SK-N-SH (cell line): ENCODE measurements around the gene ITFG2. TPM values are rescaled to one million over a fixed set of nuclear protein-coding genes. Genes with fewer than 3 reads are reported as not detected.

Source experiments
- CTCF ChIA-PET: fragments of 300-600, 350-600 bp; formaldehyde crosslinking; extraction: SDS; loops from one replicate; lab custom pipeline; 2021; lab: Yijun Ruan, JAX
- POLR2A ChIA-PET: fragments of 350-600 bp; sonication (Branson Sonifier 250); formaldehyde crosslinking; extraction: SDS; loops from one replicate; lab custom pipeline; 2020; ENCODE audit warnings: antibody characterized with exemption, inconsistent platforms; lab: Yijun Ruan, JAX
- DNase-seq: peaks from one replicate; pipeline ENCODE4 v3.0.0; 2012
- H2AFZ ChIP-seq: fragments of 200-600 bp; sonication (generic); 2 replicates; pipeline ENCODE4 v1.8.1; 2016; ENCODE audit warnings: antibody characterized with exemption, mild to moderate bottlenecking, low read depth
- H3F3A ChIP-seq: fragments of 200-600 bp; sonication (generic); replicated peaks from 2 replicates; pipeline ENCODE3; 2016; ENCODE audit warnings: antibody characterized with exemption, mild to moderate bottlenecking; ENCODE audit not compliant: insufficient read depth
- H3K27ac ChIP-seq, 2 experiments: fragments of 200-500 bp in 1 of 2; fragments of 200-600 bp in 1 of 2; sonication (Bioruptor generic) in 1 of 2; sonication (generic), shearing (Covaris generic) in 1 of 2; 2 replicates each; pipeline versions ENCODE4 v1.5.1 to v1.6.1; 2014 to 2016; ENCODE audit warnings: low read depth in 2 of 2, inconsistent platforms in 1 of 2, low read length in 1 of 2, mild to moderate bottlenecking in 1 of 2, mixed read lengths in 1 of 2
- H3K27me3 ChIP-seq: fragments of 200-600 bp; sonication (generic), shearing (Covaris generic); 2 replicates; pipeline ENCODE4 v1.6.1; 2016; ENCODE audit warnings: mixed run types; ENCODE audit not compliant: insufficient read depth
- H3K36me3 ChIP-seq, 2 experiments: fragments of 200-500 bp in 1 of 2; fragments of 200-600 bp in 1 of 2; sonication (Bioruptor generic) in 1 of 2; sonication (generic) in 1 of 2; replicated peaks in 1 of 2; 2 replicates each; pipeline versions ENCODE3 to v1.5.1; 2014 to 2016; ENCODE audit warnings: low read length in 1 of 2, mild to moderate bottlenecking in 1 of 2; ENCODE audit not compliant: insufficient read depth in 2 of 2, control insufficient read depth in 1 of 2
- H3K4me1 ChIP-seq, 2 experiments: fragments of 200-500 bp in 1 of 2; fragments of 200-600 bp in 1 of 2; sonication (Bioruptor generic) in 1 of 2; sonication (generic), shearing (Covaris generic) in 1 of 2; 2 replicates each; pipeline versions ENCODE4 v1.5.1 to v1.6.1; 2014 to 2016; ENCODE audit warnings: low read depth in 1 of 2, low read length in 1 of 2, mixed run types in 1 of 2; ENCODE audit not compliant: insufficient read depth in 2 of 2, control insufficient read depth in 1 of 2
- H3K4me2 ChIP-seq: fragments of 200-600 bp; sonication (generic), shearing (Covaris generic); 2 replicates; pipeline ENCODE4 v1.6.1; 2017; ENCODE audit warnings: mixed run types
- H3K4me3 ChIP-seq, 2 experiments: fragments of 200-500 bp in 1 of 2; fragments of 200-600 bp in 1 of 2; sonication (Bioruptor generic) in 1 of 2; sonication (generic), shearing (Covaris generic) in 1 of 2; 2 replicates each; pipeline versions ENCODE4 v1.5.1 to v1.8.1; 2014 to 2016; ENCODE audit warnings: low read depth in 2 of 2, inconsistent platforms in 1 of 2, low read length in 1 of 2, mild to moderate bottlenecking in 1 of 2, mixed read lengths in 1 of 2, moderate library complexity in 1 of 2
- H3K79me2 ChIP-seq: fragments of 200-600 bp; sonication (generic); 2 replicates; pipeline ENCODE4 v1.8.1; 2017; ENCODE audit warnings: mild to moderate bottlenecking; ENCODE audit not compliant: insufficient read depth
- H3K9ac ChIP-seq: fragments of 200-600 bp; sonication (generic); 2 replicates; pipeline ENCODE4 v1.6.1; 2017; ENCODE audit warnings: mixed run types
- H3K9me2 ChIP-seq: fragments of 200-600 bp; sonication (generic); 2 replicates; pipeline ENCODE4 v1.6.1; 2017; ENCODE audit warnings: mixed run types
- H3K9me3 ChIP-seq: fragments of 200-600 bp; sonication (generic); 2 replicates; pipeline ENCODE4 v1.6.1; 2017; ENCODE audit warnings: mixed run types, mild to moderate bottlenecking, moderate library complexity
- H4K20me1 ChIP-seq: fragments of 200-600 bp; sonication (generic); 2 replicates; pipeline ENCODE4 v1.6.1; 2017; ENCODE audit warnings: mild to moderate bottlenecking, mixed run types; ENCODE audit not compliant: insufficient read depth
- CHD2 ChIP-seq: fragments of 150-350 bp; IDR thresholded peaks from 2 replicates; pipeline ENCODE4 v1.6.1; 2018; ENCODE audit warnings: low read length; ENCODE audit not compliant: partially characterized antibody
- ELF1 ChIP-seq: IDR thresholded peaks from 2 replicates; pipeline ENCODE4 v1.4.0; 2012
- EZH2phosphoT487 ChIP-seq: fragments of 200-600 bp; sonication (generic); IDR thresholded peaks from 2 replicates; pipeline ENCODE4 v1.6.1; 2017; ENCODE audit warnings: low read depth, mixed run types, mild to moderate bottlenecking, antibody characterized with exemption, moderate library complexity, borderline replicate concordance
- FOXJ3 ChIP-seq: sonication (generic); formaldehyde crosslinking; IDR thresholded peaks from 2 replicates; pipeline ENCODE4 v1.5.1; 2020; ENCODE audit warnings: mild to moderate bottlenecking, missing genetic modification reagents
- FOXM1 ChIP-seq: IDR thresholded peaks from 2 replicates; pipeline ENCODE4 v1.4.0; 2012; ENCODE audit warnings: low read depth, mild to moderate bottlenecking
- GABPA ChIP-seq: IDR thresholded peaks from 2 replicates; pipeline ENCODE4 v1.4.0; 2012; ENCODE audit warnings: low read depth, mild to moderate bottlenecking
- JUND ChIP-seq: IDR thresholded peaks from 2 replicates; pipeline ENCODE4 v1.4.0; 2012
- MXI1 ChIP-seq: IDR thresholded peaks from 2 replicates; pipeline ENCODE4 v1.6.1; 2012; ENCODE audit warnings: mild to moderate bottlenecking, low read depth, low read length, improper control_type of control experiment
- NFIC ChIP-seq: IDR thresholded peaks from 2 replicates; pipeline ENCODE4 v1.4.0; 2012; ENCODE audit warnings: borderline replicate concordance
- NRF1 ChIP-seq: IDR thresholded peaks from 2 replicates; pipeline ENCODE4 v1.6.1; 2012; ENCODE audit warnings: low read depth, mild to moderate bottlenecking, low read length
- POLR2AphosphoS5 ChIP-seq: IDR thresholded peaks from 2 replicates; pipeline ENCODE4 v1.6.1; 2012; ENCODE audit warnings: low read depth, low read length
- RAD21 ChIP-seq: IDR thresholded peaks from 2 replicates; pipeline ENCODE4 v1.6.1; 2012; ENCODE audit warnings: mild to moderate bottlenecking, low read length
- RCOR1 ChIP-seq: fragments of 150-350 bp; IDR thresholded peaks from 2 replicates; pipeline ENCODE4 v1.6.1; 2017; ENCODE audit warnings: antibody characterized with exemption, low read length
- RFX5 ChIP-seq: IDR thresholded peaks from 2 replicates; pipeline ENCODE4 v1.6.1; 2012; ENCODE audit warnings: mild to moderate bottlenecking, improper control_type of control experiment, low read length
- SIN3A ChIP-seq: IDR thresholded peaks from 2 replicates; pipeline ENCODE4 v1.6.1; 2012; ENCODE audit warnings: low read depth, mild to moderate bottlenecking, low read length, moderate library complexity, borderline replicate concordance
- SMC3 ChIP-seq: IDR thresholded peaks from 2 replicates; pipeline ENCODE4 v1.6.1; 2012; ENCODE audit warnings: low read depth, low read length, improper control_type of control experiment
- TAF1 ChIP-seq: IDR thresholded peaks from 2 replicates; pipeline ENCODE4 v1.6.1; 2012; ENCODE audit warnings: low read depth, mild to moderate bottlenecking, low read length, moderate library complexity, borderline replicate concordance
- WGBS: methylation state at CpG from one replicate; pipeline ENCODE4 v1.1.6; 2017; ENCODE audit warnings: low lambda C conversion rate; 5-methylcytosine and 5-hydroxymethylcytosine counted together
- polyA plus RNA-seq, 3 experiments: library from polyadenylated mRNA; depleted of rRNA; stranded (reverse); fragments of >200 nt; gene quantifications; 2 replicates each; pipeline ENCODE4 v1.2.3, GENCODE V29; 2012
- TF ChIP-seq, protein P1 (sequence below): fragments of 200-600 bp; sonication (generic); IDR thresholded peaks from 2 replicates; pipeline ENCODE4 v1.6.1; 2017; ENCODE audit warnings: antibody characterized with exemption, mild to moderate bottlenecking, moderate library complexity
- TF ChIP-seq, protein P2 (sequence below): fragments of 150-350 bp; IDR thresholded peaks from 2 replicates; pipeline ENCODE4 v1.6.1; 2016; ENCODE audit warnings: mild to moderate bottlenecking, low read depth, low read length
- TF ChIP-seq, protein P3 (sequence below): IDR thresholded peaks from 2 replicates; pipeline ENCODE4 v1.4.0; 2012; ENCODE audit warnings: low read depth, borderline replicate concordance
- TF ChIP-seq, protein P4 (sequence below): IDR thresholded peaks from 2 replicates; pipeline ENCODE4; 2012

The ITFG2 gene
- polyA plus RNA-seq, 1 of the 3 experiments (the other 2 are of a cell fraction): 27.2 TPM

DNA sequence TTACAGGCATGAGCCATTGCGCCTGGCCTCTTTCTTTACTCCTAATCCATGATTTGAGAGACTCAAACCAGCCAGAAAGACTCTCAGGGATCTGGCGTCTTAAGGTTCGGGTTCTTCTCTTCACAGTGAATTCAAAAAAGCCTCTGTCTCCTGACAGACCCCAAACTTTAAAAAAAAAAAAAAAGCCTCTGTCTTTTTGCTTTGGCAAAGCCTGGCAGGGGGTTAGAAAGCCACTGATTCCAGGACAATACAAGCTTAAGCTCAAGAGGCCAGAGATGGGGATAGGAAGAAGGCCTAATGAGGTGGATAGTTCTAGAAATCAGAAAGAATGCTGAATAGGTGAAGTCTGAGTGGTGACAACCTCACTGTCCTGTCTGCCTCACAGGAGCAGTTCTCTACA is 13.6 kb downstream of the ITFG2 start (continued):
- TF ChIP-seq, protein P1, sequence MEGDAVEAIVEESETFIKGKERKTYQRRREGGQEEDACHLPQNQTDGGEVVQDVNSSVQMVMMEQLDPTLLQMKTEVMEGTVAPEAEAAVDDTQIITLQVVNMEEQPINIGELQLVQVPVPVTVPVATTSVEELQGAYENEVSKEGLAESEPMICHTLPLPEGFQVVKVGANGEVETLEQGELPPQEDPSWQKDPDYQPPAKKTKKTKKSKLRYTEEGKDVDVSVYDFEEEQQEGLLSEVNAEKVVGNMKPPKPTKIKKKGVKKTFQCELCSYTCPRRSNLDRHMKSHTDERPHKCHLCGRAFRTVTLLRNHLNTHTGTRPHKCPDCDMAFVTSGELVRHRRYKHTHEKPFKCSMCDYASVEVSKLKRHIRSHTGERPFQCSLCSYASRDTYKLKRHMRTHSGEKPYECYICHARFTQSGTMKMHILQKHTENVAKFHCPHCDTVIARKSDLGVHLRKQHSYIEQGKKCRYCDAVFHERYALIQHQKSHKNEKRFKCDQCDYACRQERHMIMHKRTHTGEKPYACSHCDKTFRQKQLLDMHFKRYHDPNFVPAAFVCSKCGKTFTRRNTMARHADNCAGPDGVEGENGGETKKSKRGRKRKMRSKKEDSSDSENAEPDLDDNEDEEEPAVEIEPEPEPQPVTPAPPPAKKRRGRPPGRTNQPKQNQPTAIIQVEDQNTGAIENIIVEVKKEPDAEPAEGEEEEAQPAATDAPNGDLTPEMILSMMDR: no peak
- TF ChIP-seq FOXJ3: no peak

DNA sequence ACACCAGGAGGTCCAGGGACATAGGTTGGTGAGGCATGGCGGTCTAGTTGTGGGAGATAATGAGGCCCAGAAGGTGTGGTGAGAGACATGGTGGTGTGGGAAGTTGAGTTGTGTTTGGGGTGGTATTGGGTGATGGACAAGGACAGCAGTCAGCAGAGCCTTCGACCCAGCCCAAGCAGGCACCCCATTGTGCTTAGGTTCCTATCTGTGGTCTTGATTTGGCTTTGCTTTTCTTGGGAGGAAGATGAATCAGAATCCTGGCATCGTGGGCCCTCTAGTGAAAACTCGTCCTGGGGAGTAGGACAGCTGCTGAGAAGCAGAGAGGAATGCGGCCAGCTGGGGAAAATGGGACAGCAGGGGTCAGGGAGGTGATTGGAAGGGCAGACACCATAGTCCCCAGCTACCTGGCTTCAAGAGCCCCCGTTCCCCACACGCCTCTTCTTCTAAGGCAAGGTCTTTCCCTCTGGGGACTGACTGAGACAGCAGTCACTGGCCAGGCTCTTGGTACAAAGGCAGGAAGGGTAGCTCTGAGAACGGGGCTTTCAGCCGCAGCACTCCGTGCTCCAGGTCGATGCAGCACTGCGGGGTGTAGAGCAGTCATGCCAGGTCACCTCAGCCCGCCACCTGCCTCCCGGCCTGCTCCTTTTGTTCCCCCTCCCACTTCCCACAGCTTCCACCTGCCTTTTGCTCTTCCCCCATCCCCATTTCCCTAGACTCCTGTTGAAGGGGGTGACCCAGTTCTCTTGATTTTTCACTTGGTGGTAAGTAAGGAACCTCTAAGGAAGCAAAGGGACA is 14.4 kb downstream of the ITFG2 start:
- H3K79me2 ChIP-seq: no peaks in the 10 kb centered on the region
- no peak overlapping the region for H3K27ac ChIP-seq
- H3K9me3 ChIP-seq: no peaks in the 10 kb centered on the region
- no peaks in the 10 kb centered on the region for H3F3A ChIP-seq
- no peaks in the 10 kb centered on the region for H3K4me1 ChIP-seq
- no peak overlapping the region for H3K4me2 ChIP-seq
- TF ChIP-seq, protein P2, sequence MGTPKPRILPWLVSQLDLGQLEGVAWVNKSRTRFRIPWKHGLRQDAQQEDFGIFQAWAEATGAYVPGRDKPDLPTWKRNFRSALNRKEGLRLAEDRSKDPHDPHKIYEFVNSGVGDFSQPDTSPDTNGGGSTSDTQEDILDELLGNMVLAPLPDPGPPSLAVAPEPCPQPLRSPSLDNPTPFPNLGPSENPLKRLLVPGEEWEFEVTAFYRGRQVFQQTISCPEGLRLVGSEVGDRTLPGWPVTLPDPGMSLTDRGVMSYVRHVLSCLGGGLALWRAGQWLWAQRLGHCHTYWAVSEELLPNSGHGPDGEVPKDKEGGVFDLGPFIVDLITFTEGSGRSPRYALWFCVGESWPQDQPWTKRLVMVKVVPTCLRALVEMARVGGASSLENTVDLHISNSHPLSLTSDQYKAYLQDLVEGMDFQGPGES: no peak
- no peak for TF ChIP-seq NFIC
- no peak for TF ChIP-seq RCOR1
- TF ChIP-seq, protein P3, sequence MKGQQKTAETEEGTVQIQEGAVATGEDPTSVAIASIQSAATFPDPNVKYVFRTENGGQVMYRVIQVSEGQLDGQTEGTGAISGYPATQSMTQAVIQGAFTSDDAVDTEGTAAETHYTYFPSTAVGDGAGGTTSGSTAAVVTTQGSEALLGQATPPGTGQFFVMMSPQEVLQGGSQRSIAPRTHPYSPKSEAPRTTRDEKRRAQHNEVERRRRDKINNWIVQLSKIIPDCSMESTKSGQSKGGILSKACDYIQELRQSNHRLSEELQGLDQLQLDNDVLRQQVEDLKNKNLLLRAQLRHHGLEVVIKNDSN: no peak
- TF ChIP-seq NRF1: no peak
- no peak for TF ChIP-seq FOXJ3
- TF ChIP-seq GABPA: no peak
- no peak for TF ChIP-seq POLR2AphosphoS5
- no peak for TF ChIP-seq TAF1
- no peak for TF ChIP-seq SMC3
- no peak for TF ChIP-seq SIN3A
- no peak for TF ChIP-seq JUND
- TF ChIP-seq, protein P4, sequence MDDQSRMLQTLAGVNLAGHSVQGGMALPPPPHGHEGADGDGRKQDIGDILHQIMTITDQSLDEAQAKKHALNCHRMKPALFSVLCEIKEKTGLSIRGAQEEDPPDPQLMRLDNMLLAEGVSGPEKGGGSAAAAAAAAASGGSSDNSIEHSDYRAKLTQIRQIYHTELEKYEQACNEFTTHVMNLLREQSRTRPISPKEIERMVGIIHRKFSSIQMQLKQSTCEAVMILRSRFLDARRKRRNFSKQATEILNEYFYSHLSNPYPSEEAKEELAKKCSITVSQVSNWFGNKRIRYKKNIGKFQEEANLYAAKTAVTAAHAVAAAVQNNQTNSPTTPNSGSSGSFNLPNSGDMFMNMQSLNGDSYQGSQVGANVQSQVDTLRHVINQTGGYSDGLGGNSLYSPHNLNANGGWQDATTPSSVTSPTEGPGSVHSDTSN: no peak
- TF ChIP-seq EZH2phosphoT487: no peak
- no peak for TF ChIP-seq FOXM1
- TF ChIP-seq CHD2: no peak
- no peak for TF ChIP-seq MXI1
- no peak for TF ChIP-seq ELF1
- no peak for TF ChIP-seq RAD21
- no peak for TF ChIP-seq RFX5
- H3K4me3 ChIP-seq: no peak overlapping the region
- 86% methylated on average over 14 of the region's 14 CpGs for WGBS
- H4K20me1 ChIP-seq: no peaks in the 10 kb centered on the region
- no peak for DNase-seq
- H3K9ac ChIP-seq: no peak overlapping the region
- POLR2A ChIA-PET: no interaction called here
- peaks cover 14 to 54% of the 10 kb centered on the region in 2 experiments for H3K36me3 ChIP-seq
- no peaks in the 10 kb centered on the region for H3K27me3 ChIP-seq
- CTCF ChIA-PET: no interaction called here
- no peaks in the 10 kb centered on the region for H3K9me2 ChIP-seq
- no peak overlapping the region for H2AFZ ChIP-seq
